SJSA1 (cell line): Measurements from ENCODE around the gene CORO6. TPM values are rescaled to one million over a fixed set of nuclear protein-coding genes. Genes with fewer than 3 reads are reported as not detected.
"Not testable (repeated sequence)": the region's sequence is repeated elsewhere in the genome, so short reads cannot be mapped to it uniquely, and the experiment has no call there.

Source experiments
- DNase-seq, 2 experiments: peaks; one replicate each; pipeline ENCODE4 v3.0.0-alpha.2; 2015 to 2020; ENCODE audit warnings: low spot score in 2 of 2, low read depth in 1 of 2
- H3K27ac ChIP-seq: fragments of 250-450 bp; sonication (Bioruptor Pico); 2 replicates; pipeline ENCODE4 v1.5.1; 2020; ENCODE audit warnings: mild to moderate bottlenecking, moderate library complexity
- H3K27me3 ChIP-seq: fragments of 250-450 bp; sonication (Bioruptor Pico); replicated peaks from 2 replicates; pipeline ENCODE4 v1.5.1; 2020; ENCODE audit warnings: mild to moderate bottlenecking, moderate library complexity
- H3K36me3 ChIP-seq: fragments of 250-450 bp; sonication (Bioruptor Pico); 2 replicates; pipeline ENCODE4 v1.5.1; 2020; ENCODE audit warnings: mild to moderate bottlenecking
- H3K4me1 ChIP-seq: fragments of 250-450 bp; sonication (Bioruptor Pico); replicated peaks from 2 replicates; pipeline ENCODE4 v1.6.1; 2021; ENCODE audit warnings: mild to moderate bottlenecking
- H3K4me3 ChIP-seq: fragments of 250-450 bp; sonication (Bioruptor Pico); 2 replicates; pipeline ENCODE4 v1.5.1; 2020; ENCODE audit warnings: mild to moderate bottlenecking
- H3K9me3 ChIP-seq: fragments of 250-450 bp; sonication (Bioruptor Pico); replicated peaks from 2 replicates; pipeline ENCODE4 v1.5.1; 2020; ENCODE audit warnings: mild to moderate bottlenecking
- total RNA-seq: library from RNA; depleted of rRNA; stranded (reverse); fragments of >200 nt; shearing (Covaris generic); gene quantifications from 2 replicates; pipeline ENCODE4 v1.2.3, GENCODE V29; 2014; rRNA removed

Gene CORO6
- total RNA-seq = 0.45 and 4.2 TPM in 2 replicates

DNA sequence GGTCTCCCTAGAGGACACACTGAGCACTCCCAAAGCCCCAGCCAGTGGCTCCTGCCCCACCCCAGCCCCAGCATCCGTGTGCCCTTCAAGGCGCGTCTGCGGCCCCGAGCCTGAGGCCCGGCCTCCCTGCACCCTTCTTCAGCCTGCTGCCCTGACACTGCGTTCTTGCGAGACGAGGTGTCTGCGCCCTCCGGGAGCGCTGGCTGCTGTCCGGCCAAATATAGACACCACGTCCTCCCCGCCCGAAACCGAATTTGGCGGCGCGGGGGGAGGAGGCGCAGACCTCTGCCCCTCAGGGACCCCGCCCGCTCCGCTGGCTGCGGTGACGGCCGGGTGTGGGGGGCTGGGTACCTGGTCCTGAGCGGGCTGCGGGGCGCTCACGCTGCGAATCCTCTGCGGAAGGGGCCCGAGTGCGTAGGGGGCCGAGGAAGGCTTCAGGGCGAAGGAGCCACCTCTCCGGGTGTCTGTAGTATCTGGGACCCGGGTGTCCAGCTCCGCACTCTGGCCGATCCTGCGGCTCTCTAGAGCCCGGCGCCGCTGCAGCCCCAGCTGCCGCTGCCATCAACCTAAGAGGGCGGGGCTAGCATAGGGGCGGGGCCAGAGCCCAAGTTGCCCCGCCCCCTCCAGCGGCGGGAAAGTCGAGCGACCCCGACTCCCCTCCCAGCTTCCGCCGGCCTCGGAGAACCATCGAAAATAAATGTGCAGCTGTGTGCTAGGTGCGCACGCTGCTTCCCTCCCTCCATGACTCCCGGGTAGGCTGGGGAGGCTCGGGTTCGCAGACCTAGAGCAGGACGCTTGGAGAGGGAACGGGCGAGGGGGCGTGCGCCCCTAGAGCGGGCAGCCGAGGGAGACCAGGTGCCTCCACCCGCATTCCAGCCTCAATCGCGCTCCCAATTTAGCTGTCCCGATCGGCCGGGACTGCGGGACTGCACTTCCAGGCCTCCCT lies at the start of gene CORO6:
Gene CORO6, minus strand, starts transcription at position 576 of the 946 bp plus-strand sequence. CDS start 1,491 bp downstream, outside the sequence.
- no peaks in the 10 kb centered on the region; the same call in 1 of the 2 replicates for H3K36me3 ChIP-seq
- no peaks in the 10 kb centered on the region for H3K27me3 ChIP-seq
- peak in 1 of 2 experiments; percentile 55 for DNase-seq
- no peak within 1 kb of the TSS for H3K27ac ChIP-seq
- peaks cover 3% of the 10 kb centered on the region; the same call in 1 of the 2 replicates for H3K9me3 ChIP-seq
- peaks cover 28% of the 10 kb centered on the region for H3K4me1 ChIP-seq
- peak within 1 kb of the TSS; percentile 52 for H3K4me3 ChIP-seq

DNA sequence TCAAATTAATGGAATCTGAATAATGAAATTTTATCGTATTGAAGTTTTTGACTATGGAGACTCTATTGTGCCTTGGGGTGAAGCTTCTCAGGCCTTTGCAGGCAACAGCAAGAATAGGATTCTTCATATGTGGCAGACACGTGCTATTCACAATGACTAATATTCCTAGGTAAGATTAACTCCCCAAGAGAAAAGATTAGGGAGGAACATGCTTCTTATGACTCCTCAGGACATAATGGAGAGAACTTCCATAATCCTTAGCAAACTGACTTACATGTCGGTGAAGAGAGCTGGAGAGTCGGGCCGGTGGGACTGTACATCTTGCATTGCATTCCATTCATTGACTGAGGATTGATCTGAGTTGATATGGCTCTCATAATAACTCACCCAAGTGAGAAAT lies 48.9 kb upstream of the CORO6 start:
- DNase-seq = no peak
- H3K4me1 ChIP-seq = no peaks in the 10 kb centered on the region
- H3K27ac ChIP-seq = no peak overlapping the region

DNA sequence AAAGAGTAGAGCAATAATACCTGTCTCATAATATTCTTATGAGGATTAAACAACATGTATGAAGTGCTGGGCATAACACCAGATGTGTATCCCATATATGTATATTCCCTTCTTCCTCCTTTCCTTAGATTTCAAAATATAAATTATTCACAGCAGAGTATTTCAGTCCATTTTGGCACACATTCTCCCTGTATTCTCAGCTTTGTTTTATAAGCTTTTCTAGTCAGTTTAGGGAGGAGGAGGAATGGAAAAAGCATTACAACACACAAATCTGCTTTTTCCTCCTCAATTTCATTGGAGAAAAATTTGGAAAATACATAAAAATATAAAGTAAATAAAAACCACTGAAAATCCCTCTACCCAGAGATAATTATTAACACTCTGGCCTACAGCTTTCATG lies 46.6 kb upstream of the CORO6 start:
- Histone ChIP-seq H3K9me3 (no peaks in the 10 kb centered on the region), H3K4me1 (no peaks in the 10 kb centered on the region), H3K27me3 (no peaks in the 10 kb centered on the region), H3K4me3 (no peak overlapping the region), H3K36me3 (peaks cover 44% of the 10 kb centered on the region), H3K27ac (no peak overlapping the region)
- no peak for DNase-seq

More for the DNA sequence above, 48.9 kb upstream of the CORO6 start:
- H3K9me3 ChIP-seq = no peaks in the 10 kb centered on the region
- H3K36me3 ChIP-seq = peaks cover 34% of the 10 kb centered on the region
- no peaks in the 10 kb centered on the region for H3K27me3 ChIP-seq
- H3K4me3 ChIP-seq = no peak overlapping the region

DNA sequence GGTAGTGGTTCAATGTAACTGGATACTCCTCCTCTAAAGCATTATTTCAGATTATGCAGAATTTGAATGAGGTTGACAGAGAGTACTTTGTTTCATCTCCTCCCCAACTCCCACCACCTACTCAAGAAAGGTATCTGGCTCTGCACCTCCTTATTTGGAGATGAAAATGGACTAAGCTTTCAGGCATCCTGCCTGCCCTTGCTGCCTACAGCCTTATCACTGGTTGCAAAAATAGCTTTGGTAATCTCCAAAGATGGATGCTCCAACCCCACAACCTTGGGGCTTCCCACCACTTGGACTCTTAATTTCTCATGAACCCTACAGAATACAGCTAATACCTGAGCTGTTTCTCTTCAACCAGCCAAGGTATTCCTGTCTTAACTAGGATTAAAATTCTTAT lies 45.3 kb upstream of the CORO6 start:
- Histone ChIP-seq H3K4me3 (no peak overlapping the region), H3K27me3 (no peaks in the 10 kb centered on the region)
- no peak for DNase-seq

DNA sequence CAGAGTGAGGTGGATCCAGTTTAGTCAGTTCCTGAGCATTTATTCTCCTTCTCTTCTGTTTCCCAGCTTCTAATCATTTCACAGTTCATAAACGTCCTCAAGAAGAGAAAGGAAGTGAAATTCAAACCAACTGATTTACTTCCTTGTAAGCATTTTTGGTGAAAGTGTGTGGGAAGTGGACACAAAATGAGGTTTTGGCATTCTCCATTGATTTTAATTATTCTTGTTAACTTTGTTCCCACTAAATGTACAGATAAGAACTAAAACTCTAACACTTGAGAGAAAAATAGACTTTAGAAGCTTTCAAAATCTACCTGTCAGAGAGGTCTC lies 42.7 kb upstream of the CORO6 start:
- Histone ChIP-seq H3K4me1 (no peaks in the 10 kb centered on the region), H3K36me3 (peaks cover 35% of the 10 kb centered on the region), H3K9me3 (no peaks in the 10 kb centered on the region), H3K27me3 (no peaks in the 10 kb centered on the region), H3K4me3 (no peak overlapping the region), H3K27ac (no peak overlapping the region)
- no peak for DNase-seq

More for the DNA sequence above, 45.3 kb upstream of the CORO6 start:
- Histone ChIP-seq H3K9me3 (no peaks in the 10 kb centered on the region), H3K27ac (no peak overlapping the region), H3K36me3 (peaks cover 44% of the 10 kb centered on the region), H3K4me1 (no peaks in the 10 kb centered on the region)

DNA sequence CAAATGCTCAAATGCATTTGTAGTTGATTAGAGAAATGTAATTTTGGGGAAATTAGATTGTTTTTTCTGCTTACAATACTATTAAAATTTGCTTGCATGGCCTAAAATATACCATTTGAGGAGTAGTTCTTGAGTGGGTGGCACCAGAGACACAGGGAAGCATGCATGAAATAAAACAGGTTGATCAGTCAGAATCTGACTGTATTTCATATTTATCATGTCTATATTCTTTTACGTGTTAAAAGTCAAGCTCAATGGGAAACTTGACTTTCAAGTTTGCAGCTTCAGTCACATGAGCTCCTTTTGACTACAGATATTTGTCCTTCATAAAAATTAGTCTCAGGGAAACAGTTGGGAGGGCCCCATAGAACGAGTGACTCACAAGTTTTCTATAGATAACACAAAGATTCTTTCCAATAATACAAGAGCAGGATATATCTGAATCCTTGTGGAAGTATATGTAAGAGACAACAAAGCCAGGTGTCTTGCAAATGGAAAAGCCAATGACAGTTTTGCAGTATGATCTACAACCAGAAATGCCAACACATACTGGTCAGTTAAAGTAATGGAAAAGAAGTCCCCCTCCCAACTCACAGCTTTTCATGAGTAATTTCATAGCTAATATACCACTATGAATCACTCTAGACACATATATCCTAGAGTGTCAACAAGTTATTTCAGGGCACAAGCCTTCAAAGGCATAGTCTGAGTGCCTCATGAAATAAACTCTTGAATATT lies 42.2 kb upstream of the CORO6 start:
- Histone ChIP-seq H3K4me3 (no peak overlapping the region), H3K36me3 (peaks cover 29% of the 10 kb centered on the region), H3K27ac (no peak overlapping the region), H3K9me3 (no peaks in the 10 kb centered on the region), H3K4me1 (no peaks in the 10 kb centered on the region), H3K27me3 (no peaks in the 10 kb centered on the region)
- no peak for DNase-seq

DNA sequence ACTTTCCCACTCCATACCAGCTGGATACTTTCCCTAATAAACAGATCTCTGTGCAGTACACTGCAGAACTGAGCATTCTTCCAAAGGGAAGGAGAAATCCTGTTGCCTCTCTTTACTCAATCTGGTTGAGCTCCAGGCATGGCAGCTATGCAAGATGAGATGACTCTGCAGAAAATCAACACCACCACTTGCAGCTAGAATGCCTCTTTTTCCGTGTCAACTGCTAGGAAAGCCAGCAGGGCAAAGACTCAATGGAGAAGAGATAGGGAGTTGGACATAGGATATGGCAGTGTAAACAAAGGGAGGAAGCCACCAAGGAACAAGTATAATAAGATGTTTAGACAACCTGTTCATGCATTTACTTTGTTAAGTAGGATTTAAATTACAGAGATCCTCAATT lies 40.4 kb upstream of the CORO6 start:
- H3K27ac ChIP-seq = no peak overlapping the region
- no peaks in the 10 kb centered on the region for H3K27me3 ChIP-seq
- no peak for DNase-seq
- H3K9me3 ChIP-seq = no peaks in the 10 kb centered on the region
- H3K4me3 ChIP-seq = no peak overlapping the region
- H3K4me1 ChIP-seq = no peaks in the 10 kb centered on the region
- H3K36me3 ChIP-seq = peaks cover 25% of the 10 kb centered on the region

DNA sequence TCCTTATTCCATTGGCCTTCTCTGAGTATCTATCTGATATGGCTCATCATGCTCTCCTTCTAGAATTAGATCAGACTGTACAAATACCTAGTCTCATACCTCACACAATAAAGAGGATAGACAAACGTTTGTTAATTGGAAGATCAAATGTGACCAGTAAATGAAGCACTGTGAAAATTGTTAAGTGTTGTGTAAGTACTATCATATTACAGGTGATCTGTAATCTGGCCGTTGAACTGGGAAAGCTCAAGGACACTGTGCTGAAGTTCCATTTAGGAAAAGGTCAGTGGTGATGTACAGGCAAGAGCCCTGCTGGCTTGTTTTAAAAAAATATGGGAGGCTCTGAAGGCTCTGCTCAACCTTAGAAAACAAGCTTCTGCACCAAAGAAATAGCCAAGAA lies 38.5 kb upstream of the CORO6 start:
- no peak overlapping the region for H3K27ac ChIP-seq
- H3K4me1 ChIP-seq = no peaks in the 10 kb centered on the region
- DNase-seq = no peak
- peaks cover 21% of the 10 kb centered on the region for H3K36me3 ChIP-seq
- no peak overlapping the region for H3K4me3 ChIP-seq
- H3K9me3 ChIP-seq = no peaks in the 10 kb centered on the region
- no peaks in the 10 kb centered on the region for H3K27me3 ChIP-seq

DNA sequence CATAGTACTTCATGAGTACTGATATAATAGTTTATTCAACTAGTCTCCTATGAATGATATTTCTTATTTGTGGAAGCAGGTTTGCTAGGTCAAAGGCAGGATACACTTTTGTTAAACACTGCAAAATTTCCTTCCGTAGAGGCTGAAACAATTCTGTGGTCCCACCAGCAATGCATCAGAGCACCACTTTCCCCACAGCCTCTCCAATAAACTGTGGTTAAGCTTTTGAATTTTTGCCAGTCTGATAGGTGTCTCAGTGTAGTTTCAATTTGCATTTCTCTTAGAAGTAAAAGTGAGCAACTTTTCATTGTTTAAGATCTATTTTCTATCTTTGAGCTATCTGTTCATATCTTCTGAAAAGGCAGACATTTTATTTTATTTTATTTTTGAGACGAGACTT lies 36.4 kb upstream of the CORO6 start:
- H3K27ac ChIP-seq = no peak overlapping the region
- H3K36me3 ChIP-seq = peaks cover 15% of the 10 kb centered on the region; the same call in 1 of the 2 replicates
- H3K4me1 ChIP-seq = no peaks in the 10 kb centered on the region
- DNase-seq = no peak
- no peaks in the 10 kb centered on the region for H3K27me3 ChIP-seq
- H3K4me3 ChIP-seq = no peak overlapping the region
- H3K9me3 ChIP-seq = no peaks in the 10 kb centered on the region

DNA sequence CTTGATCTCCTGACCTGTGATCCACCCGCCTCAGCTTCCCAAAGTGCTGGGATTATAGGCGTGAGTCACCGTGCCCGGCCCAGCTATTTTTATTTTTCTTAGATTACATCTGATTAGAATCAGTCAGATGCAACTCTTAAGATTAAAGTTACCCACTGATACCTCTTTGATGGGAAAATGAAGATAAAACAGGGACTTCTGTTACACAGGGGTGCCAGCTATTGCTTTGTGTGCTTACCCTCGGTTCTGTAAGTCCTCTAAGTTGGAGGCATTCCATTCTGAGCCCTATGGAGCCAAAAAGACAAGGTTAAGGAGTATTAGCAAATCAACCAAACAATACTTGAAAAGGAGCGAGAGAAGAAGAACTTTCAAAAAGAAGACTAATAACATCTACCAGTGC lies 32.6 kb upstream of the CORO6 start:
- no peaks in the 10 kb centered on the region for H3K9me3 ChIP-seq
- H3K27me3 ChIP-seq = no peaks in the 10 kb centered on the region
- H3K4me1 ChIP-seq = no peaks in the 10 kb centered on the region
- no peak overlapping the region for H3K27ac ChIP-seq
- no peak overlapping the region for H3K4me3 ChIP-seq
- H3K36me3 ChIP-seq = peaks cover 20% of the 10 kb centered on the region; the same call in 1 of the 2 replicates
- no peak for DNase-seq

DNA sequence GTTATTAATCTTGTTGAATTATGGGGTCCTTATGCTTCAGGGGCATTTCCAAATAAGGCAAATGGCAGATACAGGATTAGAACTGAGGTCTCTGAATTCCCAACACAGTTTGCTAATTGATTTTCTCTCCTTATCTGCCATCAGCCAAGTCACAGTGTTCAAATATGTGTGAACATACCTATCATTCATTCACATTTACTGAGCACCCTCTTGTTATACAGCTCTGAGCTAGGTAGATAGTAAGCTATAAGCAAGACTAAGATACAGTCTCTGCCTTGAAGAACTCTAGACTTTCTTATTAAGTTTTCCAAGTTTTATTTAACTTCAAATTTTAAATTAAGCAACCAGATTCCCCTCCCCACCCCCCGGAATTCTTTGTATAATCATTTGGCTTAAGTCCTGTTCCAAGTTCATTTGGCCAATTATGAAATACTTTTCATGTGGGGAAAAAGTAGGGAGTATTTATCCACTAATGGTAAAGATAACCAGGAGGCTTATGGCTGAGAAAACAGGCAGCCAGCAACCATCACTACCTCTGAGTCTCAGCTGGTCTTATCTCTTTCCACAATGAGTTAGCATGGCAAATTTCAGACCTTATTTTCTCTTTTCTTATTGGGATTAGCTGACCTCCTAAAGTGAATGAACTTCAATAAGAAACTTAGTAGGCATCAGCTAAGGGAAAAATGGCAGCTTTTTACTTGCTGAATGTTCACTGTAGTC lies 31.4 kb upstream of the CORO6 start:
- DNase-seq = no peak
- H3K36me3 ChIP-seq = peaks cover 20% of the 10 kb centered on the region; the same call in 1 of the 2 replicates

DNA sequence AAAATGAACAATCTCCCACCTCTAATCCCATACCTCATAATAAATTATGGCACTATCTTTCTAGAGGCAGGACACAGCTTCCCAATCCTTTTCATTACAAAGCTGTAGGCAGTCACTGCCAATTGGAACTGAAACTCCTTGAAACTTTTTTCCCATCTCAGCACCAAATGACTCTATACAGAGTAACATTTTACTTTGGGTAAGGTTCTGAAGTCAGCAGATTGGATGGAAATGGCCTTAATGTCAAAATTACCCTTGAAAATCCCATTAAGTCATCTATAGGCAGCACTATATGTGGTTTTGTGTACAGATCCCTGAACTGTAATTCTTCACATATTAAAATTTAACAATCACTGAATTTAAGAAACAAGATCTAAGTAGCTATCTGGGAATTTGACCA lies 30.3 kb upstream of the CORO6 start:
- Histone ChIP-seq H3K36me3 (peaks cover 26% of the 10 kb centered on the region; the same call in 1 of the 2 replicates), H3K9me3 (no peaks in the 10 kb centered on the region), H3K27me3 (no peaks in the 10 kb centered on the region), H3K27ac (no peak overlapping the region), H3K4me1 (no peaks in the 10 kb centered on the region), H3K4me3 (no peak overlapping the region)
- DNase-seq = no peak

More for the DNA sequence above, 31.4 kb upstream of the CORO6 start:
- Histone ChIP-seq H3K27ac (no peak overlapping the region), H3K4me1 (no peaks in the 10 kb centered on the region), H3K27me3 (no peaks in the 10 kb centered on the region), H3K4me3 (no peak overlapping the region), H3K9me3 (no peaks in the 10 kb centered on the region)

DNA sequence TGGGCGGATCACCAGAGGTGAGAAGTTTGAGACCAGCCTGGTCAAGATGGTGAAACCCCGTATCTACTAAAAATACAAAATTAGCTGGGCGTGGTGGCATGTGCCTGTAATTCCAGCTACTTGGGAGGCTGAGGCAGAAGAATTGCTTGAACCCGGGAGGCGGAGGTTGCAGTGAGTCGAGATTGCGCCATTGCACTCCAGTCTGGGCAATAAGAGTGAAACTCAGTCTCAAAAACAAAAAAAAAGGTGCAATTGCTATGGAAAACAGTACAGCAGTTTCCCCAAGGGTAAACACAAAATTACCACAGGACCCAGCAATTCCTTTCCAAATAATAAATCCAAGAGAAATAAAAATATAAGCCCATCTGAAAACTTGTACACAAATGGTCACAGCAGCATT lies 29.2 kb upstream of the CORO6 start:
- H3K4me1 ChIP-seq, H3K4me3 ChIP-seq, H3K9me3 ChIP-seq, H3K27ac ChIP-seq, H3K27me3 ChIP-seq, DNase-seq: not testable (repeated sequence)
- H3K36me3 ChIP-seq = peaks cover 29% of the 10 kb centered on the region; the same call in 1 of the 2 replicates
